Femur (tissue), 1 donor: ENCODE results near the gene RGMB.
A peak's percentile ranks its signal among the peaks of the same experiment; 100 is the strongest.
"Not testable (repeated sequence)": the region's sequence is repeated elsewhere in the genome, so short reads cannot be mapped to it uniquely, and the experiment has no call there.

Experiments used
- DNase-seq: peaks from one replicate; pipeline ENCODE4 v3.0.0-alpha.2; 2017

Gene RGMB, protein sequence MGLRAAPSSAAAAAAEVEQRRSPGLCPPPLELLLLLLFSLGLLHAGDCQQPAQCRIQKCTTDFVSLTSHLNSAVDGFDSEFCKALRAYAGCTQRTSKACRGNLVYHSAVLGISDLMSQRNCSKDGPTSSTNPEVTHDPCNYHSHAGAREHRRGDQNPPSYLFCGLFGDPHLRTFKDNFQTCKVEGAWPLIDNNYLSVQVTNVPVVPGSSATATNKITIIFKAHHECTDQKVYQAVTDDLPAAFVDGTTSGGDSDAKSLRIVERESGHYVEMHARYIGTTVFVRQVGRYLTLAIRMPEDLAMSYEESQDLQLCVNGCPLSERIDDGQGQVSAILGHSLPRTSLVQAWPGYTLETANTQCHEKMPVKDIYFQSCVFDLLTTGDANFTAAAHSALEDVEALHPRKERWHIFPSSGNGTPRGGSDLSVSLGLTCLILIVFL

DNA sequence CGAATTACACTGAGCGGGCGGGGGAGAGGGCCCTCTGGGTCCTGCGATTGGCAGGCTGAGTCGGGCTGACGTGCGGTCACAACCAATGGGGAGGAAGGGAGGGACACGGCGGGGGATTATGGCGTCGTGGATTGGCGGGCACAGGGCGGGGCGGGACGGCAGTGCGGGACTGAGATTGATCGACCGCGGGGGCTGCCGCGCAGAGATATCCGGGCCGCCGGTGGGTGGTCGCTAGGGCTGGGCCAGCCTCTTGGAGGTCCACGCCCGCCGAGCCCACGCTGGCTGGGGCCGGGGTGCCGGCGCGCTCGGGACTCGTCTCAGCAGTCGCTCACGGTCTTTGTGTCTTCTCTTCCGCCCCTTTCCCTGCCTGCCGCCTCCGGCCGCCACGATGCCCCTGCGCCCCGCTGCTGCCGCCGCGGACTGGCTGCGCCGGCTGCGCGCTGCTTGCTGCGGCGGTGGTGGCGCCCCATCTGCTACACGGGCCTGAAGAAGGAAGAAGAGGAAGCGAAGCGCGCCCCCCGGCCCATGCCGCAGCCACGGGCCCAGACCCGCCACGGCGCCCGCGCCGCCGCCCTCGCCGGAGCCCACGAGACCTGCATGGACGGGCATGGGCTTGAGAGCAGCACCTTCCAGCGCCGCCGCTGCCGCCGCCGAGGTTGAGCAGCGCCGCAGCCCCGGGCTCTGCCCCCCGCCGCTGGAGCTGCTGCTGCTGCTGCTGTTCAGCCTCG is at the start of gene RGMB:
Gene RGMB (plus strand): TSS at position 200 of the 728 bp plus-strand sequence. CDS start 408 bp downstream, at position 608.
- peak; percentile 100 for DNase-seq

DNA sequence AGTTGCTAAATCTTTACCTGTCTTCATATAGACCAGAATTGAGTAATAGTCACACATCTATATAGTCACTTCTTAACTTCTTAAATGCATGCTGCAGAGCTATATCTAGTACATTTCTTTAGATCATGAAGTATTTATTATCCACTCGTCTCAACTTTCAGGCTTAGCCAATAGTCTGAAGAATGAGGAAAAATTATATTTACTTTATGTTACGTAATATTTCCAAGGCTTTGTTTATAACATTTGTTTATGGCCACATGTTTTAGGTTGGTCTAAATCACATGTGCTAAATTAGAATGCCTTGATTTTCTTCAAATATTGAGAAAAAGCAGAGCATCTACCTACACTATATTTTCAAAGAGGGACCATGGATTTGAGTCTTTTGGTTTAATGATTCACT is 47.2 kb upstream of the RGMB start:
- DNase-seq = no peak

DNA sequence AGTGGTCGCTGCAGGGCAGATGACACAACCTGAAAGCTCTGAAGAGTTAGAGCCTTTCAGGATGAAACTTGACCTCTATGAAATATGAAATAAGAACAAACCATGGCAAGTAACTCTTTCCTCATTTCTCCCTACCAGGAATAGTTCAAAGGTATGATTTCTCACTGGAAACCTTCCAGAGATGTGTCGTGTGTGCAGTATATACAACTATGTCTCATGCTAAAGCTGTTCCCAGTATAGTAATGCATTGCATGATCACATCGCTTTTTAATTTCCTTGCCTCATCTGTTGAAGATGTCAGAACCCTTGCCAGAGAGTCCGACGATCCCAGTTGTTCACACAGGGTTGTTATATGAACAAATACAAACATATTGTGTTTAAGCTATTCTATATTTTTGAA is 45.8 kb upstream of the RGMB start:
- no peak for DNase-seq

DNA sequence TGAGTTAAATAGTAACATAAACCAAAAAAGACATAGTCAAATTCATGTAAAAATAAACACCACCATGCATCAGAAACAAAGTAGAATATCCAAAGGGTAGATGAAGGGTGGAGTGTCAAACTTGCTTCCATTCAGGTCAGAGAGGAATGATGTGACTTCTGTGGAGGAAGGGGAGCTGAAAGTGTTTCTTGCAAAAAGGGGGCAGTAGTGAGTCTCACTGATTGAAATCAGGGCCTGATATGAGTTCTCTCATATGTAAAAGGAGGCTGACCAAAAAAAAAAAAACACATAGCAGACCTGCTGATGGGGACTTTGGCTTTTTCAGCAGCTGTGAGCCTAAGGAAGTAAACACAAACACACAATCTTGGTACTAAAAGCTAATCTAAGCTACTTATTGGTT is 38.8 kb upstream of the RGMB start:
- no peak for DNase-seq

DNA sequence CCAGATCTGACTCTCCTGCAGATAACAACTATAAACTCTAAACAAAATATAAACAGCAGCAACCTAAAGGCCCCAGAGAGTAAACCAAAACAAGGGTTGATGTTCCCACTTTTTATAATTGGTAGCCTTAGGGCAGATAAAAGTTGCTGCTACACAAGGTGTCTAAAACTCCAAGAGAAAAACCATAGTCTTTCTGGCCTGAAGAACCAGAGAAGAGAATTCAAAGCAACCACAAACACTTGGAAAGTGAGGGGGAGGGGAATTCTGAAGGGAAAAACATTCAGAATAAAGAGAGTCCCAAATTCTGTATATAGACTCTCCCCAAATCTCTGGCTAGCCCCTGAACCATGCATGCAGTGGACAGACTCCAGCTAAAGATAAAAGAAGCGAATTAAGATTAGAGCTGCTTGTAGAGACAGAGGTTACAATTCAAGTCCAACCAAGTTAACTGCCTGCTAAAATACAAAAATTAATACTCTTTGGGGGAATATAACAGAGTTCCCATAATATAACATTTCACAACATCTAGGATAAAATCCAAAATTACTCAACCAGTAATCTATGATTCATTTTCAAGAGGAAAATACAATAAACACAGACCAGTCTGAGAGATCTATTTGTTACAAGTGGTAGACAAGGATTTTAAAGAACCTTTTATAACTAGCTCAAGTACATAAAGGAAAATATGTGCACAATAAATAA is 37.5 kb upstream of the RGMB start:
- no peak for DNase-seq

DNA sequence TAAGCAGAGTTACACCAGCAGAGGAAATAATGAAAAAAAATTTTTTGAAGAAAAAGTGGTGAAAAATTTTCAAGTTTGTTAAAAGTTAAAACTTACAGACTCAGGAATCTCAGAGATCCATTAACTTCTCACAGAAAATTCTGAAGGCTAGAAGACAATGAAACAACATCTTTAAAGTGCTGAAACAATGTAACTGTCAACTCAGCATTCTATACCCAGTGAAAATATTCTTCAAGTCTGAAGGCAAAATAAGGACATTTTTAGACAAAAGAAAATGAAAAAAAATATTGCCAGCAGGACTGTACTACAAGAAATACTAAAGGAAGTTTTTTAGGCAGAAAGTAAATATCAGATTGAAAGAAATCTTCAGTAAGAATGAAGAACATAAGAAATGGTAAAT is 36.7 kb upstream of the RGMB start:
- DNase-seq = no peak

DNA sequence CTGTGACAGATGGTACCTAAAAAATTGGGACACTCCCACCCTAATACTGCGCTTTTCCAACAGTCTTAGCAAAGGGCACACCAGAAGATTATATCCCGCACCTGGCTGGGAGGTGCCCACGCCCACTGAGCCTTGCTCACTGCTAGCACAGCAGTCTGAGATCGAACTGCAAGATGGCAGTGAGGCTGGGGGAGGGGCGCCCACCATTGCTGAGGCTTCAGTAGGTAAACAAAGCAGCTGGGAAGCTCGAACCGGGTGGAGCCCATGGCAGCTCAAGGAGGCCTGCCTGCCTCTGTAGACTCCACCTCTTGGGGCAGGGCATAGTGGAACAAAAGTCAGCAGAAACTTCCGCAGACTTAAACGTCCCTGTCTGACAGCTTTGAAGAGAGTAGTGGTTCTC is 36.0 kb upstream of the RGMB start:
- DNase-seq = not testable (repeated sequence)

DNA sequence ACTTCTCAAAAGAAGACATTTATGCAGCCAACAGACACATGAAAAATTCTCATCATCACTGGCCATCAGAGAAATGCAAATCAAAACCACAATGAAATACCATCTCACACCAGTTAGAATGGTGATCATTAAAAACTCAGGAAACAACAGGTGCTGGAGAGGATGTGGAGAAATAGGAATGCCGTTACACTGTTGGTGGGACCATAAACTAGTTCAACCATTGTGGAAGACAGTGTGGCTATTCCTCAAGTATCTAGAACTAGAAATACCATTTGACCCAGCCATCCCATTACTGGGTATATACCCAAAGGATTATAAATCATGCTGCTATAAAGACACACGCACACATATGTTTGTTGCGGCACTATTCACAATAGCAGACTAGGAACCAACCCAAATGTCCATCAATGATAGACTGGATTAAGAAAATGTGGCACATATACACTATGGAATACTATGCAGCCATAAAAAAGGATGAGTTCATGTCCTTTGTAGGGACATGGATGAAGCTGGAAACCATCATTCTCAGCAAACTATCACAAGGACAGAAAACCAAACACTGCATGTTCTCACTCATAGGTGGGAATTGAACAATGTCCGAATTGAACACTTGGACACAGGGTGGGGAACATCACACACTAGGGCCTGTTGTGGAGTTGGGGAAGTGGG is 34.8 kb upstream of the RGMB start:
- not testable (repeated sequence) for DNase-seq

DNA sequence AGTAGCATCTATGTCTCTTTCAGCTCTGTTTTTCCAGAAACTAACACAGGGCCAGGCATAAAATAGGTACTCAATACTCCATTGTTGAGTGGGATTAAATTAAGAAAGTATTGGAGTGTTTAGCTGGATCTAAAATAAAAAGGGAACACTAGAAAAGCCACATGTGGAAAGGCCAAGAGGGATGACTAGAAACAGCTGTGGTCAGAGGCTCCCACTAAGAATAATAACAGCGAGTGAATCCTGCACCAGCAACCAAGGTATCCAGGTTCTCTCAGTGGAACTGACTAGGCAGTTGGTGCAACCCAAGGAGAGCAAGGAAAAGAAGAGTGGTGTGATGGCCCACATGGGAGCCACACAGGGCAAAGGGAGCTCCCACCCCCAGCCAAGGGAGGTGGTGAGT is 31.5 kb upstream of the RGMB start:
- no peak for DNase-seq

DNA sequence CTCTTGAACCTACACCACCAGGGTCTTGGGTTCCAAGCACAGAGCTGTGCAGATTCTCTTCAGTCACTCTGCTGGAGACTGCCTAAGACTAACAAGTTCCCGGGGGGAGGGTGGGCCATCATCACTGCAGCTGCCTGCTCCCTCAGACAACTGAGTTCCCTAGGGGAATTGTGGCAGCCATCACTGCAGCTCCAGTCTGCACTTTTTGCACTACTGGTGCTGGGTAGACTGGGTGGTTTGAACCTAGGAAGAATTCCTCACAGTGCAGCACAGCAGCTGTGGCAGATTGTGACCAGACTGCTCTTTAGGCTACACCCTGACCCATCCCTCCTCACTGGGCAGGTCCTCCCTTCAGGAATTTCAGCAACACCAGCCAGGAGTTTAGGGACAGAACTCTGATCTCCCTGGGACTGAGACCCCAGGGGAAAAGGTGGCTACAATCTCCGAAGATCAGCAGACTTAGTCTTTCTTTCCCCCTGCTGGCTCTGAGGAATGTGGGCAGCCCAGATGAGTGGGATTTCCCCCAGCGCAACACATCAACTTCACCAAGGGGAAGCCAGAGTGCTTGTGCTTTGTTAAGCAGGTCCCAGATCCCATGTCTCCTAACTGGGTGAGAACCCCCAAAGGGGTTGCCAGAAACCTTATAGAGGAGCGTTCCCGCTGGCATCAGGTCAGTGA is 30.9 kb upstream of the RGMB start:
- DNase-seq = no peak

DNA sequence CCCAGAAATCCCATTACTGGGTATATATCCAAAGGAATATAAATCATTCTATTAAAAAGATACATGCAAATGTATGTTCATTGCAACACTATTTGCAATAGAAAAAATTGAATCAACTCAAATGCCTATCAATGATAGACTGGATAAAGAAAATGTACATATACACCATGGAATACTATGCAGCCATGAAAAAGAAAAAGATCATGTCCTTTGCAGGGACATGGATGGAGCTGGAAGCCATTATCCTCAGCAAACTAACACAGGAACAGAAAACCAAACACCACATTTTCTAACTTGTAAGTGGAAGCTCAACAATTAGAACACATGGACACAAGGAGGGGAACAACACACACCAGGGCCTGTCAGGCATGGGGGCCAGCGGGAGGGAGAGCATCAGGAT is 25.2 kb upstream of the RGMB start:
- not testable (repeated sequence) for DNase-seq

DNA sequence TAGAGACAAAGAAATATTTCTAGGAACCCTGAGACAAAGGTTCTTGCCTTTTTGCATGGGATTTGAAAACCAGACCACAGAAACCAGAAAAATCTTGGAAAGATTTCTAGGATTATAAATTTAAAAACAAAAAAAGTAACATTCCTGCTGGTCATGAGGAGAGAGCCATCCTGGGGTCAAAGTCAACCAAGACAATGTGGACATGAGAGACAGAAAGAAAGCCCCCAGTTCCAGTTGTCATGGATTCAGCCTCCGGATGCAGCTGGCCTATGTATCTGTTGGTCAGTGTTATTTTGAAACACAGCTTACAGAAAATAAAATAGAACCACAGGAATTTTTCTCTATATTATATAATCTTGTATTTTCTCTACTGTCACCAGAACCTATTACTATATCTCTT is 24.4 kb upstream of the RGMB start:
- no peak for DNase-seq

DNA sequence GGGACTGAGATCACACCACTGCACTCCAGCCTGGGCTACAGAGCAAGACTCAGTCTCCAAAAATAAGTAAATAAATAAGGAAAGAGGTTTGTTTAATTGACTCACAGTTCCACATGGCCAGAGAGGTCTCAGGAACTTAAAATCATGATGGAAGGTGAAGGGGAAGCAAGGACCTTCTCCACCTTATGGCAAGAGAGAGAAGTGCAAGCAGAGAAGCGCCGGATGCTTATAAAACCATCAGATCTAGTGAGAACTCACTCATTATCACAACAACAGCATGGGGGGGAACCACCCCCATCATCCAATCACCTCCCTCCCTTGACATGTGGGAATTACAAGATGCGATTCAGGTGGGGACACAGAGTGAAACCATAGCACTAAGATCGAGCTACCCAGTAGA is 22.8 kb upstream of the RGMB start:
- DNase-seq = no peak

DNA sequence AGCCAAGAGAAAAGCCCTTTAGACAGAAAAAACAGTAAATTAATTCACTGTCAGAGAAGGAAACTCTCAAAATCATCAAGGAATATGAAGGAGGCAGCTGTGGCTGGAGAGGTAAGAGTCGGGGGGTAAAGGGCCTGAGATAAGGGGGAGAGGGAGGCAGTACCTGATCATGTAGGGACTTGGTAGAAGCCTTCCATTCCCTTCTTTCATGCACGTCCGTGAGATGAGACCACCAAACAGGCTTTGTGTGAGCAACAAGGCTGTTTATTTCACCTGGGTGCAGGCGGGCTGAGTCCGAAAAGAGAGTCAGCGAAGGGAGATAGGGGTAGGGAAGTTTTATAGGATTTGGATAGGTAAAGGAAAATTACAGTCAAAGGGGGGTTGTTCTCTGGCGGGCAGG is 21.1 kb upstream of the RGMB start:
- not testable (repeated sequence) for DNase-seq

DNA sequence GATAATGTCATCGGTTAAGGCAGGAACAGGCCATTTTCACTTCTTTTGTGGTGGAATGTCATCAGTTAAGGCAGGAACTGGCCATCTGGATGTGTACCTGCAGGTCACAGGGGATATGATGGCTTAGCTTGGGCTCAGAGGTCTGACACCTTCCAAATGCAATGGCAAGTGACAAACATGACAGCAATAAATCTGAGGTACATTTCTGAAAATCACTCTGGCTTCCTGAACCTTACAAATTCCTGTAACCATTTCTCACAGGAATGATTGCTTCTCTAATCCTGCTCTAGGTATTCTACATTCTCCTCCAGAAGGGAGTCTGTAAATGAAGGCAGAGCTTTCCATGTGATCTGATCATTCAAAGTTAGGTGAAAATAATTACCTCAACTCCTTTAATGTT is 20.7 kb upstream of the RGMB start:
- DNase-seq = not testable (repeated sequence)

DNA sequence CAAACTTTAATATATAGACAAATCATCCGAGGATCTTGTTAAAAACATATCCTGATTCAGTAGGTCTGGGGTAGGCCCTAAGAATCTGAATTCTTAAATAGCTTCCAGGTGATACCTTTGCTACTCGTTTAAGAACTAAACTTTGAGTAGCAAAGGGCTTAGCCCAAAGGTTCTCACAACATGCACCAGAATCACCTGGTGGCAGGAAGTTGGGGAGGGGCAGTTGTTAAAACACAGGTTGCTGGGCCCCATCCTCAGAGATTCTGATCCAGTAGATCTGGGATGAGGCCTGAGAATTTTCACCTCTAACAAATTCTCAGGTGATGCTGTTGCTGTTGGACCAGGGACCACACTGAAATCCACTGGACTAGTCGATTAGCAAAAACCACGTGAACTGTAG is 20.0 kb upstream of the RGMB start:
- no peak for DNase-seq

DNA sequence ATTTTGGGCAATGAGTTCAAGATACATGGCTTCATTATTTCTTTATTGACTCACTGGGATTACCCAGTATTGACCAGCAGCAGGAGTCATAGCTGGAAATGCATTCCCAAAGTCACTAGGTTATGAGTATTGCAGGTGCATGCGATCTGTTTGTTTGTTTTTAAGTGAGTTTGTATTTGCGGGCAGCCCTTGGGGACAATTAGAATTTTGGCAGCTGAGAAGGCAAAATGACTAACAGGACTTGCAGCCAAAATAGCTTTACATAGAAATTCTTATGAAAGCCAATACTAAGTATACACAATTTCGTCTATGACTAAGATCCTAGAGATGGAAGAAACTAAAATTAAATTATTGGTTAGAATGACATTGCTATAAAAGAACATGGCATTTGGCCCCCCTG is 18.1 kb upstream of the RGMB start:
- no peak for DNase-seq

DNA sequence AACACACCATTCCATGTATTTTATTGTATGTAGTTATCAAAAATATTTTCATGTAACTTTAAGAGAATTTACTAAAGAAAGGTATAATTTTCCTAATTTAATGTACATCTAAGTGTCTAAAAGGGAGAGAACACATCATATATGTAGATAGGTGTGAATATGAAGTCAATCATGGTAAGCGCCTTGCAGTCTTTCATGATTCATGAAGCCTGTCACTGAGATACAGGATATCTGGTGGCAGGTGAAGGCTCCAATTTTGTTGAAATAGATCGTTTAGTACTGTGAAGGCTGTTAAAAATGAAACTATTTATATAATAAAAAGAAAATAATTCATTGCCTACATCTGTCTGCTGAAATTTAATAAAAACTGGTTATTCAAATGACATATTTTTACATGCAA is 15.5 kb upstream of the RGMB start:
- no peak for DNase-seq

DNA sequence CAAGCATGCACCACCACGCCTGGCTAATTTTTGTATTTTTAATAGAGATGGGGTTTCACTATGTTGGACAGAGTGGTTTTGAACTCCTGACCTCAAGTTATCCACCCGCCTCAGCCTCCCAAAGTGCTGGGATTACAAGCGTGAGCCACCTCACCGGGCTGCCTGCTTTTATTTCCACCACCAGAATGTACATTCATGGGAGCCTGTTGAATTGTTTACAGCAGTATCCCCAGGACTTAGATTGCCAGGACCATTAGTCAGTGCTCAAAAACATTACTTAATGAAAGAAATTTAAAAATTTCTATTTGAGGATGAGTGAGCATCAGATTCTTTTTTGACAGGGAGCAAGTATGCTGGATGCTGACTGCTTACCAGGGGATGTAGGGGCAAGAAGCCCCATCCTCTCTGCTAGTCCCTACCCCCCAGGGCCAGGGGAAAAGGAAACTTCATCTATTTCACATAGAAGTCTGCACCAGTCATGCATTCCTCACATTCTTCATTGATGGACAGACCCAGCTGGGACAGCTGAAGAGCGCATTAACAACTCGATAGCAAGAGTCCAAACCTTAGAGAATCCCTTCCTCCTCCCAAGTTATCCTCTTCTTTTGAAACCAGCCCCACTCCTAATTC is 10.3 kb upstream of the RGMB start:
- peak; percentile 53 for DNase-seq

DNA sequence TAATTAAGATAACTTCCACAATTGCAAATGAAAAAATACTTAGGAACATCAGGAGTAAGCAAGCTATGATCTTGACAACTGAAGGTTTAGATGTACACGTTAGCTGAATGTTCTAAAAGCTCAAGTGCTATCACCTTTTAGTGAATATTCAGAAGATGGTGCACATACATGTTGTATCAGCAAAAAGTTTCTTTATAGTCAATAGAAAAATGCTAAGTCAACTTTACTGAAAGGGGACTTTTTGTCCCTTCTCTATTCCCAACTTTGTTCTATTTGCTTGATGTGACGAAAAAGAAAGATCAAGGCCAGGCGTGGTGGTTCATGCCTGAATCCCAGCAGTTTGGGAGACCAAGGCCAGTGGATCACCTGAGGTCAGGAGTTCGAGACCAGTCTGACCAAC is 7.6 kb upstream of the RGMB start:
- no peak for DNase-seq

DNA sequence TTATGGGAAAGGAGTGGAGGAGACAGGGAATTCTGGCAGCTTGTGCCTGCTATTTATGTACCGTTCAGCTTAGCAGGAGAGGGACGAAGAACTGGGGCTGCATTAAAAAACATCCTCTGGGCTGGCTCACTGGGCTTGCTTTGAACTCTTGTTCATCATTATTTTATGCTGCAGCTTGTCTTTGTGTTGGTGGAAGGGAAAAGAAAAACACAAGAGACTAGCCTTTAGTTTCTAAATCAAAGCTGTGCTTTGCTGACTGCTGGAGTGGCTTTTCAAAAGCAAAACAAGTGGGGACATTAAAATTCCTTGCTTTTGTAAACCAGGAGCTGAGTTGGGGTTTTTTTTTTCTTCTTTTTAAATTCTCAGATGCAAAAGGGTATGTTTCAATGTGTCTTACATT is 5.9 kb upstream of the RGMB start:
- DNase-seq = no peak
